Measurements from ENCODE around the gene PIK3AP1.
"Not testable (repeated sequence)": the region's sequence is repeated elsewhere in the genome, so short reads cannot be mapped to it uniquely, and the experiment has no call there.

The PIK3AP1 gene

DNA sequence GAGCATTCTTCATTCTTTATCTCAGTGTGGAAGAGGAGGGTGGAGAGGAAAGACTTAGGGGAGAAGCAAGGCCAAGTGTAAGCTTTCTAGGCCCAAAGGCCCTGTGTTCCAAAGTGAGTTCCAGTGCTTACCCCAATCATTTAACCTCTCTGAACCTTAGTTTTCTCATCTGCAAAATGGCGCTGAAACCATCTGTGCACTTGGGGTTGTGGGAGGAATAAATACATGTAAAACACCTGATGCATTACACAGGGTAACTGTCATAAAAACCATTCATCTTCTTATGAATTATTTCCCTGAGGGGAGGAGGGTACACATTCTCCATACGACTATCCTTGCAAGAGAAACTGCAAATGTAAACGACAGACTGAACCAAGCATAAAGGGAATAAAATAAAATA, 19.0 kb downstream of the PIK3AP1 start:
- Mint-ChIP-seq H3K4me3 (no peak overlapping the region), H3K36me3 (ENCODE audit: low read depth) (no peaks in the 10 kb centered on the region)

DNA sequence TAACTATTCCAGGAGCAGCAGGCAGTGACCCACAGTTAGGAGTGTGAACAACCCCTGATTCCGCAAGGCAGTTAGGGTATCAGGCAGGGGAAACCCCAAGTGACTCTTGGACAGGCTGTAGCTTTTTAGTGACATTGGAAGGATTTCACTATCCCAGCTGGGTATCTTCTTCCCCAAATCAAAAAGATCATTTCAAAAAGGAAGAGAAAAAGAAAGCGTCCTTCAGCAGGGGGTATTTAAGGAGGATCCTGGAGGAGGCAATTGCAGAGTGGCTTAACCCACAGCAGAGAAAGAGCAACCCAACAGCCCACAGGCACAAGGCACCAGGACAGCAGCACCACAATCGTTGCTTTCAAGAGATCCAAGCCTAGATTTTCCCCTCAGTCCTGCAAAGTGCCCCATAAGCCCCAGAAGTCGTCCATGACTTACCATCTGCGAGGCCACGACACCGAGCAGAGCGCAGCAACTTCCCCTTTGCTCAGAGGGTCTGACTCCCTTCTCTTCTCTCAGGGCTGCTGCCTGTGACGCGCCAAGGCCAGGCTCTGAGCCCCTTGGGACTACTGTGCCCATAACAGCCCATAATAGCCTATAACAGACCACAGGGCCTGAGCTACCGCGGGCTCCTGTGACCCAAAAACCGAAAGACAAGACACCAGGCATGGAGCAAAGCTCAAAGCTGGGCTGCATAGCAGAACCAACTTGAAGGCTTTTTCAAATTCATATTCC, 19.8 kb downstream of the PIK3AP1 start:
- Mint-ChIP-seq H3K27me3 (ENCODE audit: low read depth, poor library complexity) (no peaks in the 10 kb centered on the region), H3K9me3 (no peaks in the 10 kb centered on the region), H3K4me1 (peaks cover 39% of the 10 kb centered on the region), H3K27ac (peak overlapping the region; percentile 33), H3K36me3 (ENCODE audit: low read depth) (no peaks in the 10 kb centered on the region), H3K4me3 (no peak overlapping the region)
- TF ChIP-seq, protein P1, sequence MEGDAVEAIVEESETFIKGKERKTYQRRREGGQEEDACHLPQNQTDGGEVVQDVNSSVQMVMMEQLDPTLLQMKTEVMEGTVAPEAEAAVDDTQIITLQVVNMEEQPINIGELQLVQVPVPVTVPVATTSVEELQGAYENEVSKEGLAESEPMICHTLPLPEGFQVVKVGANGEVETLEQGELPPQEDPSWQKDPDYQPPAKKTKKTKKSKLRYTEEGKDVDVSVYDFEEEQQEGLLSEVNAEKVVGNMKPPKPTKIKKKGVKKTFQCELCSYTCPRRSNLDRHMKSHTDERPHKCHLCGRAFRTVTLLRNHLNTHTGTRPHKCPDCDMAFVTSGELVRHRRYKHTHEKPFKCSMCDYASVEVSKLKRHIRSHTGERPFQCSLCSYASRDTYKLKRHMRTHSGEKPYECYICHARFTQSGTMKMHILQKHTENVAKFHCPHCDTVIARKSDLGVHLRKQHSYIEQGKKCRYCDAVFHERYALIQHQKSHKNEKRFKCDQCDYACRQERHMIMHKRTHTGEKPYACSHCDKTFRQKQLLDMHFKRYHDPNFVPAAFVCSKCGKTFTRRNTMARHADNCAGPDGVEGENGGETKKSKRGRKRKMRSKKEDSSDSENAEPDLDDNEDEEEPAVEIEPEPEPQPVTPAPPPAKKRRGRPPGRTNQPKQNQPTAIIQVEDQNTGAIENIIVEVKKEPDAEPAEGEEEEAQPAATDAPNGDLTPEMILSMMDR (IDR thresholded peaks at IDR 0.05) = no peak
- no peak for DNase-seq

More for the DNA sequence above, 19.0 kb downstream of the PIK3AP1 start:
- DNase-seq = no peak
- Mint-ChIP-seq H3K27me3 (ENCODE audit: low read depth, poor library complexity) (no peaks in the 10 kb centered on the region), H3K9me3 (no peaks in the 10 kb centered on the region), H3K27ac (no peak overlapping the region), H3K4me1 (peaks cover 39% of the 10 kb centered on the region)
- TF ChIP-seq, protein P1 (IDR thresholded peaks at IDR 0.05) = no peak

DNA sequence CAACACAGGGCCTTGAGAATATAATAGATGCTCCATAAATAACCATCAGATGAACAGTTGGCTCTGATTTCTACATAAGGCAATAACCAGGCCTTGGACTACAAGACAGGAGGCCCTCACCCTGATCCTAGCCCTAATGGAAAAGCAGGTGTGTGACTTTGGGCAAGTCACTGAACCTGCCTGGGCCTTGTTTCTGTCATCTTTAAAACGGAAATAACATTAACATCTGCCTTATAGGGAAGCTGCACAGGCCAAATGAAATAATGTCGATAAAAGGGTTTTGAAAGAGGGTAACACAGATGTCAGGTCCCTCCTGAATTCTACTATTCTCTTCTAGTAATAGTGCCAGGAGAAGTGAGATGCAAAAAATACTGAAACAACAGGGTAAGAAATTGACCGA, 20.7 kb downstream of the PIK3AP1 start:
- Mint-ChIP-seq H3K27ac (peak overlapping the region; percentile 24), H3K9me3 (no peaks in the 10 kb centered on the region), H3K36me3 (ENCODE audit: low read depth) (no peaks in the 10 kb centered on the region), H3K27me3 (ENCODE audit: low read depth, poor library complexity) (no peaks in the 10 kb centered on the region), H3K4me3 (no peak overlapping the region), H3K4me1 (peaks cover 31% of the 10 kb centered on the region)
- TF ChIP-seq, protein P1 (IDR thresholded peaks at IDR 0.05) = no peak
- no peak for DNase-seq

DNA sequence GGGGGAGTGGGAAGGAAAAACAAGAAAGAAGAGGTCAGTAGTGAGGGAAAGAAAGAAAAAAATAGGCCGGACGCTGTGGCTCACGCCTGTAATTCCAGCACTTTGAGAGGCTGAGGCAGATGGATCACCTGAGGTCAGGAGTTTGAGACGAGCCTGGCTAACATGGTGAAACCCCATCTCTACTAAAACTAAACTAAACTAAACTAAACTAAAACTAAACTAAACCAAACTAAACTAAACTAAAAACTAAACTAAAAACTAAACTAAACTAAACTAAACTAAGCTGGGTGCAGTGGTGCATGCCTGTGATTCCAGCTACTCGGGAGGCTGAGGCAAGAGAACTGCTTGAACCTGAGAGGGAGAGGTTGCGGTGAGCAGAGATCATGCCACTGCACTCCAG, 22.0 kb downstream of the PIK3AP1 start:
- H3K27me3 Mint-ChIP-seq (ENCODE audit: low read depth, poor library complexity); H3K9me3 Mint-ChIP-seq; H3K4me3 Mint-ChIP-seq; DNase-seq; H3K36me3 Mint-ChIP-seq (ENCODE audit: low read depth): not testable (repeated sequence)
- Mint-ChIP-seq H3K4me1 (peaks cover 31% of the 10 kb centered on the region), H3K27ac (peak overlapping the region; percentile 43)

DNA sequence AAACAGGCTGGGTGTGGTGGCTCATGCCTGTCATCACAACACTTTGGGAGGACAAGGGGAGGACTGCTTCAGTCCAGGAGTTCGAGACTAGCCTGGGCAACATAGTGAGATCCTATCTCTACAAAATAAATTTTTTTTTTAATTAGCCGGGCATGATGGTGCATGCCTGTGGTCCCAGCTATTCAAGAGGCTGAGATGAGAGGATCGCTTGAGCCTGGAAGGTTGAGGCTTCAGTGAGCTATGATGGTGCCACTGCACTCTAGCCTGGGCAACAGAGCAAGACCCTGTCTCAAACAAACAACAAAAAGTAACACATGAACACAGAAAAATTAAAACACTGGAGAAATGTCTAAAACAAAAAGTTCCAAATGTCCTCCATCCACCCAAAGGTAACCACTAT, 22.9 kb downstream of the PIK3AP1 start:
- Mint-ChIP-seq H3K9me3 (no peaks in the 10 kb centered on the region), H3K4me3 (no peak overlapping the region), H3K4me1 (peaks cover 31% of the 10 kb centered on the region), H3K27me3 (ENCODE audit: low read depth, poor library complexity) (no peaks in the 10 kb centered on the region), H3K36me3 (ENCODE audit: low read depth) (no peaks in the 10 kb centered on the region), H3K27ac (no peak overlapping the region)
- TF ChIP-seq, protein P1 (IDR thresholded peaks at IDR 0.05) = no peak
- DNase-seq = no peak

DNA sequence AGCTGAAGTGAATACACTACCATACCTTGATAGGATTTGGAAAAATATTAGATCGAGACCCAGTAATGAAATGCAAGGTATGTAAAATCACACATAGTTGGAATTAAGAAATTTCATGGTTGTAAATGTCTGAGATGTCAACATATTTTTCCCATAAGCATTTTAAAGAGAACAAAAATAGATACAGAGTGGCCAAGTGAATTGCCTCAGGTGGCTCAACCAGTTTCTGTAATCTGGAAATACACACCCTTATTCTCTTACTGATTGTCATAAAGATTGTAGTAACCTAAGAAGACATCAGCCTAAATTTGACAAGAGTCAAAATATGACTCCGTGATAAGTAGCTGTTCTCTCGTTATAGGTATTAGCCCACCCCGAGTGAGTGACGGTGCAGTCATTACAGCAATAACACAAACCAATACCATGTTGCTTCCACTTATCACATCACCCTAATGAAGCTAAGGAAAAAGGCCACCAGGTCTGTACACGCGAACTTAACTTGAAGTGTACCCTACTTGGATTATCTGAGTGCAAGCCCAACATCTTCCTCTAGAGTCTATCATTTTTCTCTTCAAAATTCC, 23.4 kb downstream of the PIK3AP1 start:
- Mint-ChIP-seq H3K4me3 (no peak overlapping the region), H3K27me3 (ENCODE audit: low read depth, poor library complexity) (no peaks in the 10 kb centered on the region), H3K36me3 (ENCODE audit: low read depth) (no peaks in the 10 kb centered on the region), H3K9me3 (no peaks in the 10 kb centered on the region), H3K4me1 (peaks cover 28% of the 10 kb centered on the region), H3K27ac (no peak overlapping the region)
- TF ChIP-seq, protein P1 (IDR thresholded peaks at IDR 0.05) = no peak
- DNase-seq = no peak

Measured in nephron progenitor cell (in vitro differentiated cells).